C4-2B (cell line): Measurements from ENCODE around the gene NUBPL.

Experiments used
- ZFX ChIP-seq: fragments of 450-650 bp; IDR thresholded peaks from 2 replicates; pipeline ENCODE4 v1.6.1; 2017
- TF ChIP-seq, protein P1 (sequence below): fragments of 450-650 bp; conservative IDR thresholded peaks from 2 replicates; pipeline ENCODE4 v1.5.1; 2017; ENCODE audit warnings: mild to moderate bottlenecking

DNA sequence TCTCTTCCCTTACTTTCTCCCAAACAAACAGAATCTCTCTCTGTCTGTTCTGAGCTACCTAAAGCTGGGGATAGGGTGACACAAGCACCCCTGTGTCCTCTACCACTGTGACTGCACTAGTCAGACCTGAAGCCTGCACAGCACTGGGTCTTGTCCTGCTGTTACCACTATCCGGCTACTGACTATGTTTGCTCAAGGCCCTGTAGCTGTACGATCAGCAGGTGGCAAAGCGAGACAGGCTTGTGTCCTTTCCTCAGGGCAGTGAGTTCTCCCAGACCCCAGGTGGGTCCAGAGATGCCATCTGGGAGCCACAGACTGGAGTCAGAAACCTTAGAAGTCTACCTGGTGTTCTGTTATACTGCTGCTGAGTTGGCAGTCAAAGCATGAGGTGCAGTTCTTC lies 116.4 kb downstream of the NUBPL start:
- TF ChIP-seq, protein P1, sequence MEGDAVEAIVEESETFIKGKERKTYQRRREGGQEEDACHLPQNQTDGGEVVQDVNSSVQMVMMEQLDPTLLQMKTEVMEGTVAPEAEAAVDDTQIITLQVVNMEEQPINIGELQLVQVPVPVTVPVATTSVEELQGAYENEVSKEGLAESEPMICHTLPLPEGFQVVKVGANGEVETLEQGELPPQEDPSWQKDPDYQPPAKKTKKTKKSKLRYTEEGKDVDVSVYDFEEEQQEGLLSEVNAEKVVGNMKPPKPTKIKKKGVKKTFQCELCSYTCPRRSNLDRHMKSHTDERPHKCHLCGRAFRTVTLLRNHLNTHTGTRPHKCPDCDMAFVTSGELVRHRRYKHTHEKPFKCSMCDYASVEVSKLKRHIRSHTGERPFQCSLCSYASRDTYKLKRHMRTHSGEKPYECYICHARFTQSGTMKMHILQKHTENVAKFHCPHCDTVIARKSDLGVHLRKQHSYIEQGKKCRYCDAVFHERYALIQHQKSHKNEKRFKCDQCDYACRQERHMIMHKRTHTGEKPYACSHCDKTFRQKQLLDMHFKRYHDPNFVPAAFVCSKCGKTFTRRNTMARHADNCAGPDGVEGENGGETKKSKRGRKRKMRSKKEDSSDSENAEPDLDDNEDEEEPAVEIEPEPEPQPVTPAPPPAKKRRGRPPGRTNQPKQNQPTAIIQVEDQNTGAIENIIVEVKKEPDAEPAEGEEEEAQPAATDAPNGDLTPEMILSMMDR, result no peak
- TF ChIP-seq ZFX, result no peak
